ENCODE measurements around the gene CCDC34.

Gene CCDC34

DNA sequence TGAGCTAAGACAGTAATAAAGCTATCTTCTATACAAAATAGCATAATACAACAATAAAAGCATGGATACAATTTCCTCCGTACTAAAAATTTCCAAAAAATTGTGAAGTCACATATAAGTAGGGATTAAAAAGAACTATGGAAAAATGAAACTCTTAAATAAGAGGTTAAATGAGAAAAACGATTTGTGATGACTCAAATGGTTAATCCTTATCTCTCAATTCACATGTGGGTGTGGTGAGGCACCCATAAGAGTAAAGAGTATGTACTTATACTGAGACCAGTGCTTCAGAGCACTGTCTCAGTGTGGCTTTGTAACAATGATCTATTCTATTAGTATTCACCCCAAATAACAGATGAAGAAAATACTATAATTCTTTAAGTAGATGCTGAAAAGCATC lies 25.0 kb upstream of the CCDC34 start:
- ATAC-seq (replicated peaks; ENCODE audit: extremely low read depth, poor library complexity, severe bottlenecking), result no peak

GRCh38 chr11:27387362-27387761 lies 24.3 kb upstream of the CCDC34 start:
- H3K27me3 Mint-ChIP-seq, result no peaks in the 10 kb centered on the region
- ATAC-seq (replicated peaks; ENCODE audit: extremely low read depth, poor library complexity, severe bottlenecking) (no peak), DNase-seq (ENCODE audit: low spot score in 2 of 2) (no peak)
- H3K27ac Mint-ChIP-seq (ENCODE audit: low read depth), result no peak overlapping the region
- no peaks in the 10 kb centered on the region for H3K4me1 Mint-ChIP-seq
- H3K36me3 Mint-ChIP-seq (ENCODE audit: insufficient read depth), result no peaks in the 10 kb centered on the region
- H3K4me3 Mint-ChIP-seq, result no peak overlapping the region
- H3K9me3 Mint-ChIP-seq, result no peaks in the 10 kb centered on the region

More for the DNA sequence above, 25.0 kb upstream of the CCDC34 start:
- Mint-ChIP-seq H3K27me3 (no peaks in the 10 kb centered on the region), H3K9me3 (no peaks in the 10 kb centered on the region), H3K4me3 (no peak overlapping the region), H3K4me1 (no peaks in the 10 kb centered on the region), H3K36me3 (ENCODE audit: insufficient read depth) (no peaks in the 10 kb centered on the region), H3K27ac (ENCODE audit: low read depth) (no peak overlapping the region)
- no peak for DNase-seq (ENCODE audit: low spot score in 2 of 2)

DNA sequence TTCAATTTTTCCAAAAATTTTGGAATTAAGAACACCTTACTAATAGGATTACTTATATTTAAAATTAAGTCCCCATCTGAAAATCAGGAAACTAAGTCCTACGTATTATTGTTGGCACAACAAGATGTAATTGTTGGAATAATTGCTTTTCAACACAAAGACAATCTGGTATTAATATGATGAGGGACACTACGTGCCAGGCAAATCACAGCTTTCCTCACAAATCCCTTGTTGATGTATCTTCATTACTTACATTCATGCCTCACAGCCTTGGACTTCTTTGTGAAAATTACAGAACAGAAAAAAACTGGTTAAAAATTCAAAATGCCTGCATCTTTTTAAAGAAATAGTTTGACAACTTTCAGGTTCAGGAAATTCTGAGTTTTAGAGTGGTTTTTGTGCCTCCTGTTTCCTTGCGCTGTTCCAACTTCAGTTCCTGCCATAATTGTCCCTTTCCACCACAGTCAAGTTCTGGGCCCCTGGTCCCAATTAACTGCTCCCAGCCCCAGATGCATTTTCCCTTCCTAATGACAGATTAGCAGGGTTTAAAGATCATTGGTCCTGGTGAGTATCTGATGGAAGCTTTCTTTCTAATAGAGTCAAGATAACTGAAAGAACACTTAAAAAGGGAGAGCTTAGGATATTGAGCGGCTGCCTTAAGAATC lies 23.3 kb upstream of the CCDC34 start:
- H3K4me3 Mint-ChIP-seq, result no peak overlapping the region
- no peak overlapping the region for H3K27ac Mint-ChIP-seq (ENCODE audit: low read depth)
- no peaks in the 10 kb centered on the region for H3K9me3 Mint-ChIP-seq
- no peaks in the 10 kb centered on the region for H3K36me3 Mint-ChIP-seq (ENCODE audit: insufficient read depth)
- no peaks in the 10 kb centered on the region for H3K27me3 Mint-ChIP-seq
- no peaks in the 10 kb centered on the region for H3K4me1 Mint-ChIP-seq
- DNase-seq (ENCODE audit: low spot score in 2 of 2) (no peak), ATAC-seq (replicated peaks; ENCODE audit: extremely low read depth, poor library complexity, severe bottlenecking) (no peak)

DNA sequence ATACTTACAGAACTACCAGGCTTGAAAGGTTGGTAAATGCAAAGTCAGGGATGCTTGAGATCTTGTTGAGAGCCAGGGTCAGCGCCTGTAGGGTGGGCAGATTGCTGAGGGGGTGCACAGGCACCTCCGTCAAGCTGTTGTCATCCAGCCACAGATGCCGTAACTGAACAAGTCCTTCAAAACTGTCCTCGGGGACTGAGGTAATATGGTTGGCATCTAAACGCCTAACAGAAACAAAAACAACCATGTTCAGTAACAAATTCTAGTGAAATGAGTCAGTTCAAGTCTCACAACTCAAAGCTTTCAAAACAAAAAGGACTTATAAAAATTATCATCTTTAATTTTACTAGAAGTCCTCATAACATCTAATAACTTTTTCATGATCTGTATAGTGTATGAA lies 22.2 kb upstream of the CCDC34 start:
- Mint-ChIP-seq H3K4me1 (no peaks in the 10 kb centered on the region), H3K36me3 (ENCODE audit: insufficient read depth) (peaks cover 2% of the 10 kb centered on the region), H3K9me3 (no peaks in the 10 kb centered on the region), H3K4me3 (no peak overlapping the region), H3K27ac (ENCODE audit: low read depth) (no peak overlapping the region), H3K27me3 (no peaks in the 10 kb centered on the region)
- ATAC-seq (replicated peaks; ENCODE audit: extremely low read depth, poor library complexity, severe bottlenecking), result no peak
- no peak for DNase-seq (ENCODE audit: low spot score in 2 of 2)

DNA sequence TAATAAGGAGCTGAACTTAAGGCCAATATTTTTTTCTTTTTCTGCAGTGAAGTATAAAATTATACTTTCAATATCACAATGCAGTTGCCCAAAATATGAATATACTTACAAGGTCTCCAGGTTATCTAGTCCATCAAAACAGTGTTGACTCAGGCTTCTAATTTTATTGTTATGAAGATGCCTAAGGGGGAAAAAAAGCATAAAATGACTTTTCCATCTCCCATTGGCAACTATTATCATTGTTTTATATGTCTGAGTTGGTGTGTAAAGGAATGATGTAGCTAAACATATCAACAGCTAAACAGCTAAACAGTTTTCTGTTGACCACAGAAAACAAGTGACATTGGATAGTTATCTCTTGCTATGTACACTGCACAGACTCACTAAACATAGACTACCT lies 21.2 kb upstream of the CCDC34 start:
- DNase-seq (ENCODE audit: low spot score in 2 of 2) (no peak), ATAC-seq (replicated peaks; ENCODE audit: extremely low read depth, poor library complexity, severe bottlenecking) (no peak)
- Mint-ChIP-seq H3K4me1 (no peaks in the 10 kb centered on the region), H3K27me3 (no peaks in the 10 kb centered on the region), H3K9me3 (no peaks in the 10 kb centered on the region), H3K4me3 (no peak overlapping the region), H3K27ac (ENCODE audit: low read depth) (no peak overlapping the region), H3K36me3 (ENCODE audit: insufficient read depth) (peaks cover 2% of the 10 kb centered on the region)

DNA sequence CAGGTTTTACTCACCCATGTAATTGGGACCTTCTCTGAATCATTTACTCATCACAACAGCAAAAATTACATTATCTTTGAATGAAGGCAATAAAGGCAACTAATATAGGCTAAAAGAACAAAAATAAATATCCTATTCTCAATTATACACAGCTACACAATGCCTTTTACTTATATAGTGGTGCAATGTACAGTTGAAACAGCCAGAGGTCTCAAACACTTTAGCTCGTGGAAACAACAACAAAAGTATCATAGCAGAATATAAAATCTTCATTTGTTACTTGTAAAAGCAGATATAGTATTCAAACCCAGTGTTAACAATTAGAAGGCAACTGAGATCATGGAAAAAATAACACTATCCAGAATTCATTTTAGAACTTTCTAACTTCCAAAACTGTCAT lies 20.6 kb upstream of the CCDC34 start:
- no peaks in the 10 kb centered on the region for H3K27me3 Mint-ChIP-seq
- H3K27ac Mint-ChIP-seq (ENCODE audit: low read depth), result no peak overlapping the region
- H3K4me3 Mint-ChIP-seq, result no peak overlapping the region
- H3K4me1 Mint-ChIP-seq, result no peaks in the 10 kb centered on the region
- no peaks in the 10 kb centered on the region for H3K9me3 Mint-ChIP-seq
- ATAC-seq (replicated peaks; ENCODE audit: extremely low read depth, poor library complexity, severe bottlenecking) (no peak), DNase-seq (ENCODE audit: low spot score in 2 of 2) (no peak)
- H3K36me3 Mint-ChIP-seq (ENCODE audit: insufficient read depth), result peaks cover 2% of the 10 kb centered on the region

- Mint-ChIP-seq H3K4me1 (no peaks in the 10 kb centered on the region), H3K4me3 (no peak overlapping the region), H3K9me3 (no peaks in the 10 kb centered on the region), H3K27me3 (no peaks in the 10 kb centered on the region), H3K36me3 (ENCODE audit: insufficient read depth) (peaks cover 2% of the 10 kb centered on the region), H3K27ac (ENCODE audit: low read depth) (no peak overlapping the region)
- DNase-seq (ENCODE audit: low spot score in 2 of 2) (no peak), ATAC-seq (replicated peaks; ENCODE audit: extremely low read depth, poor library complexity, severe bottlenecking) (no peak)
Measured at GRCh38 chr11:27381238-27381666, 18.2 kb upstream of the CCDC34 start.

GRCh38 chr11:27380771-27381170 lies 17.8 kb upstream of the CCDC34 start:
- H3K27ac Mint-ChIP-seq (ENCODE audit: low read depth), result no peak overlapping the region
- no peaks in the 10 kb centered on the region for H3K4me1 Mint-ChIP-seq
- no peaks in the 10 kb centered on the region for H3K27me3 Mint-ChIP-seq
- no peak for DNase-seq (ENCODE audit: low spot score in 2 of 2)
- ATAC-seq (replicated peaks; ENCODE audit: extremely low read depth, poor library complexity, severe bottlenecking), result no peak
- no peaks in the 10 kb centered on the region for H3K9me3 Mint-ChIP-seq
- H3K36me3 Mint-ChIP-seq (ENCODE audit: insufficient read depth), result peaks cover 2% of the 10 kb centered on the region
- no peak overlapping the region for H3K4me3 Mint-ChIP-seq

GRCh38 chr11:27379449-27379848 lies 16.4 kb upstream of the CCDC34 start:
- Mint-ChIP-seq H3K9me3 (no peaks in the 10 kb centered on the region), H3K27ac (ENCODE audit: low read depth) (no peak overlapping the region)

GRCh38 chr11:27375370-27375769 lies 12.4 kb upstream of the CCDC34 start:
- Mint-ChIP-seq H3K36me3 (ENCODE audit: insufficient read depth) (no peaks in the 10 kb centered on the region), H3K4me1 (no peaks in the 10 kb centered on the region), H3K4me3 (no peak overlapping the region), H3K27ac (ENCODE audit: low read depth) (no peak overlapping the region), H3K27me3 (no peaks in the 10 kb centered on the region), H3K9me3 (no peaks in the 10 kb centered on the region)
- DNase-seq (ENCODE audit: low spot score in 2 of 2) (no peak), ATAC-seq (replicated peaks; ENCODE audit: extremely low read depth, poor library complexity, severe bottlenecking) (no peak)

More at GRCh38 chr11:27379449-27379848, 16.4 kb upstream of the CCDC34 start:
- ATAC-seq (replicated peaks; ENCODE audit: extremely low read depth, poor library complexity, severe bottlenecking) (no peak), DNase-seq (ENCODE audit: low spot score in 2 of 2) (no peak)
- no peak overlapping the region for H3K4me3 Mint-ChIP-seq
- H3K27me3 Mint-ChIP-seq, result no peaks in the 10 kb centered on the region
- no peaks in the 10 kb centered on the region for H3K4me1 Mint-ChIP-seq
- peaks cover 2% of the 10 kb centered on the region for H3K36me3 Mint-ChIP-seq (ENCODE audit: insufficient read depth)

GRCh38 chr11:27373856-27374602 lies 11.0 kb upstream of the CCDC34 start:
- H3K4me1 Mint-ChIP-seq, result no peaks in the 10 kb centered on the region
- ATAC-seq (replicated peaks; ENCODE audit: extremely low read depth, poor library complexity, severe bottlenecking), result no peak
- no peaks in the 10 kb centered on the region for H3K36me3 Mint-ChIP-seq (ENCODE audit: insufficient read depth)

GRCh38 chr11:27373392-27373791 lies 10.4 kb upstream of the CCDC34 start:
- Mint-ChIP-seq H3K4me3 (no peak overlapping the region), H3K9me3 (no peaks in the 10 kb centered on the region), H3K27me3 (no peaks in the 10 kb centered on the region), H3K27ac (ENCODE audit: low read depth) (no peak overlapping the region), H3K36me3 (ENCODE audit: insufficient read depth) (no peaks in the 10 kb centered on the region), H3K4me1 (no peaks in the 10 kb centered on the region)
- ATAC-seq (replicated peaks; ENCODE audit: extremely low read depth, poor library complexity, severe bottlenecking) (no peak), DNase-seq (ENCODE audit: low spot score in 2 of 2) (no peak)

More at GRCh38 chr11:27373856-27374602, 11.0 kb upstream of the CCDC34 start:
- no peak for DNase-seq (ENCODE audit: low spot score in 2 of 2)
- Mint-ChIP-seq H3K9me3 (no peaks in the 10 kb centered on the region), H3K27me3 (no peaks in the 10 kb centered on the region), H3K27ac (ENCODE audit: low read depth) (no peak overlapping the region), H3K4me3 (no peak overlapping the region)

- DNase-seq (ENCODE audit: low spot score in 2 of 2) (no peak), ATAC-seq (replicated peaks; ENCODE audit: extremely low read depth, poor library complexity, severe bottlenecking) (no peak)
- Mint-ChIP-seq H3K9me3 (no peaks in the 10 kb centered on the region), H3K4me3 (no peak overlapping the region), H3K4me1 (no peaks in the 10 kb centered on the region), H3K27me3 (no peaks in the 10 kb centered on the region), H3K36me3 (ENCODE audit: insufficient read depth) (no peaks in the 10 kb centered on the region), H3K27ac (ENCODE audit: low read depth) (no peak overlapping the region)
Measured at GRCh38 chr11:27372164-27372563, 9.1 kb upstream of the CCDC34 start.
